ENCODE data around the gene BANP.
A peak's percentile ranks its signal among the peaks of the same experiment; 100 is the strongest.
"Not testable (repeated sequence)": the region's sequence is repeated elsewhere in the genome, so short reads cannot be mapped to it uniquely, and the experiment has no call there.

Gene BANP

DNA sequence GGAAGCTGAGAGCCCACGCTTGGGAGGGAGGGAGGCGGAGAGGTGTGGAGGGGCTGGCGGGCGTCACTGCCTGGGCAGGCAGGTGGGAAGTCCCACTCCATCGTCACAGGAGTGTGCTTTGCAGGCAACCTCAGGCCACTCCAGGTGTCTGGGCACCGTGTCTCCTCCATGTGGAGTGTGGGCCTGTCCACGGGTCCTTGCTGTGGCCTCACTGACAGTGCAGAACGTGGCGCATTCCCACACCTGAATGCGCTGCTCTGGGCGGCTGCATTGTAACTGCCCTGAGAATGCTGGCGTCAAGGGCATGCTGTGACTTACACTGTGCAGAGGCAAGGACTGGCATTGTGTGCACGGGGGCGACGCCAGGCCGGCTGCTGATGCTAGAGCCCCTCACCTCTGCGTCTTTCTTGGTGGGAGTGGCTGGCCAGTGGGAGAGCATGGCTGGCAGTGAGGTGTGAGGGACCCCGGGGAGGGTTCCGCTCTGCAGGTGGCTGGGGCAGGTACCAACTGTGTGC, 66.4 kb downstream of the BANP start:
- DNase-seq = no peak

DNA sequence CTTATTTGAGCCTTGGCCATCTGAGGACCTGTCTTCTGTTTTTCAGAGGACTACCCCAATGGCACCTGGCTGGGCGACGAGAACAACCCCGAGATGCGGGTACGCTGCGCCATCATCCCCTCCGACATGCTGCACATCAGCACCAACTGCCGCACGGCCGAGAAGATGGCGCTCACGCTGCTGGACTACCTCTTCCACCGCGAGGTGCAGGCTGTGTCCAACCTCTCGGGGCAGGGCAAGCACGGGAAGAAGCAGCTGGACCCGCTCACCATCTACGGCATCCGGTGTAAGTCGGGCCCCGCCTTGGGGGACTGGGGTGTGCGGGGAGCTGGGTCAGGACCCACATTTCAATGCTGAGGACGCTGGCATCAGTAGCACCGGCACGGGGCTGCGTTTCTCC, 67.1 kb downstream of the BANP start:
- DNase-seq = not testable (repeated sequence)

DNA sequence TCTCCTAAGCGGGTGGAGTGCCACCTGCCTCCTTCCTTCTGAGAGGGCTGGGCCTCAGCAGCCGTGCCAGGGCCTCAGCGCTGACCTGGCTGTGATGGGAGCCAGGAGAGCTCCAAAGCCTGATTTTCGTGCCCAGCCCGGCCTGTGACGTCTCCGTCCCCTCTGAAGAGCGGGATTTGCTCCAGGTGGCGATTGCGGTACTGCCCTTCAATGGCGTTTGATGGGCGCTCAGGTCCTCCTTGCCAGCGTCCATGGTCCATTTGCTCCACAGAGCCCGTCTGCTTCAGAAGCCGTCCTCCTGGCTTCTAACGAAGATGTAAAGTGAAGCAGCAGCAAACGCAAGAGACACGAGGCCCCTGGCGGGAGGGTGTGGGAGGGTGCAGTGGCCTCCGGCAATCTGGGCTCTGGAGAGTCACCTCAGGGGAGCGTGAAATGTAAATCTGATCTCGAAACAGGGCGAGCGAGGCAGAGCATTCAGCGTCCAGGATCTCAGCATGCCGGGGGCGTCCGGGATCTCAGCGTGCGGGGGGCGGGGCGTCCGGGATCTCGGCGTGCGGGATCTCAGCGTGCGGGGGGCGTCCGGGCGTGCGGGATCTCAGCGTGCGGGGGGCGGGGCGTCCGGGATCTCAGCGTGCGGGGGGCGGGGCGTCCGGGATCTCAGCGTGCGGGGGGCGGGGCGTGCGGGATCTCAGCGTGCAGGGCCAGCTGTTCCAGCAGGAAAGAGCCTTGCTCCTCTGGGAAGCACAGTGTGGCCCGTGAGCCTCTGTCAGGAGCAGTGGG, 68.0 kb downstream of the BANP start:
- DNase-seq = peak; percentile 68

DNA sequence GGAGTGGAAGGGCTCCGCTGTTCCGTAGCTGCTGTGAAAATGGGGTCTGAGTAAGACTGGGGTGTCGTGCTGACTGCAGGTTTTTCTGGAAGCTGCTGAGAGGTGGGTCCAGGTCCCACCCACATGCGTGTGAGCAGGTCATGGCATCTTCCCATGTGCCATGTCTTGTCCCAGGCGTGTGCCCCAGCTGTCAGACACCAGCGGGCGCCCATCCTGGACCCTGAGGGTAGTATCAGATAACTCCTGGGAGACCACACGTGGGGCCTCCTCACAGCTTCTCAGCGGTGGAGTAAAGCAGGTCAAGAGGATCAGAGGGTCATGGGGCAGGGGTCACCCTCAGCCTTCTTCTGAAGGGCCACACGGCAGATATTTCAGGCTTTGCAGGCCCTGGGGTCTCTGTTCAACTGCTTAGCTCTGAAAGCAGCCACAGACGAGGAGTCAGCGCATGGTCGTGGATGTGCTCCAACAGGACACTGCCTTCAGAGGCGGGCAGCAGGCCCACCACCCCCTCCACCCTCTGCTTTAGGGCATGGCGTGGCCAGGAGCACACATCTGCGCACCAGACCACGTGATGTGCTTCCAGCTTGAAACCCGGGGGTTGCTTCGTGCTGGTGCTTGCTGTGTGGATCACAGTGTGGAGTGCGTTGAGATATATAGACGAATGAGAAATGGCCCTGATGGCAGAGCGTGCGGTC, 68.7 kb downstream of the BANP start:
- no peak for DNase-seq

DNA sequence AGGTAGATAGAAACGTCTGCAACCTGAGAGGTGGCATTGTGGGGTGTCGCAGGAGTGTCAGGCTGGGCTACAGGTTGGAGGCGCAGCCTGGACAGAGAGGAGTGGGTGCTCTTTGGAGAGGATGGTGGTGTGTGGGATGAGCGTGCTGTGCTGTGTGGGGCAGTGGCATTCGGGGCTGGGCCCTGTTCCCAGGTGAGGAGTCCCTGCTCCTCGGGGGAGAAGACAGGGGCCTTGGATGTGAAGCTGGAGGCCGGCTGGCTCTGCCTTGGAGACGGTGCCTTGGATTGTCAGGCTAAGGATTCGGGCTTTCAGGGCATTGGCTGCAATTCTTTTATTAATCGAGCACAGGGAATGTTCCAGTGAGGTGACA, 69.3 kb downstream of the BANP start:
- no peak for DNase-seq

DNA sequence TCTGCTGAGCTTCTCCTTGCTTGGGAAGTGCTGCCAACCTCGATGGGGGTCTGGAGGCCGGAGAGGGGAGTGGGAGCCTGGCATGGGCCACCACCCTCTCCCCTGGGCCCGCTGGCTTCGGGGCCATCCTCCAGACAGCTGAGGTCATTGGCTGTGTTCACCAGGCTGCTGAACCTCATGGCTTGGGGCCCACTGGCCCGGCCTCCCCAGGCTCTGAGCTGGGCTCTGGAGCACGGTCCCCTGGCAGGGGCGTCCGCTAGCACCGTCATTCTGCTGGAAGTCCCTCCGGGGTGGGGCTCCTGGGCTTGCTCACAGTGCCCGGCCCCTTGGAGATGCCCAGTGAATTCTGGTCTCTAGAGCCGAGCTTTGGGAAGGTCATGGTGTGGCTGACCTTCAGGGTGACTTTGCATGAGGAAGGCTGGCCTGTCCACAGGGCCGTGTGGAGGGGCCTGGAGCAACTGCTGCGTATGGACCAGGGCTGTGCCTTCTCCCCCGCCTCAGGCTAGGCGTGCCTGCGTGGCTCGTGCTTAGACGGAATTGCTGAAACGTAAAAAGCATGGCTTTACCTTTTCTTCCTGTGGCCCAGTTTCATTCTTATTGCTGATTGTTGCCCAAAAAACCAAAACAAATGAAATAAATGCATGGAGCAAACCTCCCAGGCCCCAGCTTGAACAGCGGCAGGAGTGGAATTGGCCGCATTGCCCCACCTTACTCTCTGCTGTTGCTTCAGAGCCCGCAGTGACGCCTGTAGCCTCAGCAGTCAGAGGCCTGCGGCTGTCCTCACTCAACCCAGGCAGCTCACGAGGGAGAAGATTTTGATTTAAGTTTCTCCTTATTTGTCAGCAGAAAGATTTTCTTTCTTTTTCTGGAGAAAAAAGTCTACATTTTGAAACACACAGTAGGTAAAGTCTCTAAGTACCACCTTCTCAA, 70.1 kb downstream of the BANP start:
- DNase-seq = not testable (repeated sequence)

DNA sequence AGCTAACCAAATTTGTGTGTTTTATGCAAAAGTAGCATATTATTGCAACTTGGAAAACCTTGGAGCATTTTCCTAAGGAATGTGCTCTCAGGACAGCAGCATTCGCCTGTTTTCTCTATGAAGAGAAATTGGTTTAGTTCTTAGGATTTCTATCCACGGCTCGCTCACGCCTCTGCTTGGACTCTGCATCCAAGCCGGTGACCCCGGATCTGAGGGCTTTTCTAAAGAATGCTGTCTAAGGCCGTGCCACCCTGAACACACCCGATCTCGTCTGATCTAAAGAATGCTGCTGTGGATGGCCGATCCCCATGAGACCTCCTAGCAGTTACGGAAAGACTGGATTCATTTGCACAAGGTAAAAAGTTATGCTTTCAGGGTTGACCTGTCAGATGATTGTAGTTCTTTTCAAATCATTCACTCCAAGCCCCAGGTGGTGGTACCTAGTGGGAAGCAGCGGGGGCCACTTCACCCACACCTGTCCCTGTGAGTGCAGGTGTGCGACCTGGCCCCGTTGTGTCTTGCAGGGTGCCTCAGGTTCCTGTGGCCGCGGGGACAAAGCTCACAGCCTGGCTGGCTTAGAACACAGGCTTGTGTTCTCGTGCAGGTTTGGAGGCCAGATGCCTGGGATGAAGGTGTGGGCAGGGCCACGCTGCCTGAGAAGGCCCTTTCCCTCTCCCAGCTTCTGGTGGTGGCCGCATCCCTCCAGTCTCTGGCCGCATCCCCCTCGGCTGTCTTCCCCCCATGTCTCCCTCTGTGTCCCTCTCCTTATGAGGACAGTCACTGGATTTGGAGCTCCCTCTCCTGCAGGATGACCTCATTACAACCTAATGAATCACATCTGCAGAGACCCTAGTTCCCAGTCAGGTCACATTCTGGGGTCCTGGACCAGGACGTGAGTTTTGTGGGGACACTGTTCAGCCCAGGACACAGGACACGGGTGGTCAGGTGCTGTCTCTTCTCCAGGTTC, 71.1 kb downstream of the BANP start:
- peak; percentile 39 for DNase-seq

DNA sequence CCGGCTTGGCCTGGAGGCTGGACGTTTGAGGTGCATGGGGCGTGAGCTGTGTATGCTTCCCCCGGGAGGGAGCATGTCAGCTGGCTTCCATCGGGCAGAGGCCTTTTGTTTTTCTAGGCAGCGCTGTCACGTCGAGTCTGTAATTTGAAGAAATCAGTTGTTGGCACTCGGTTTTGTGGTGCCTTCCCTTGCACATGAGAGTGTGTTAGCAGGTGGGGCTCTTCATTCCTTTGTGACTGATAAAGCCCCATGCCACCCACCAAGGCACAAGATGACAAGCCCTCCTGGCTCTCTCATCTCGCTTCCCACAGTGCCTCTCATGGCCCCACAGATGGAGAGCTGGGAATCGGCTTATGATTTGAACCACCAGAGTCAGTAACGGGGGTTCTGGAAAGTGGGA, 72.1 kb downstream of the BANP start:
- peak; percentile 38 for DNase-seq

DNA sequence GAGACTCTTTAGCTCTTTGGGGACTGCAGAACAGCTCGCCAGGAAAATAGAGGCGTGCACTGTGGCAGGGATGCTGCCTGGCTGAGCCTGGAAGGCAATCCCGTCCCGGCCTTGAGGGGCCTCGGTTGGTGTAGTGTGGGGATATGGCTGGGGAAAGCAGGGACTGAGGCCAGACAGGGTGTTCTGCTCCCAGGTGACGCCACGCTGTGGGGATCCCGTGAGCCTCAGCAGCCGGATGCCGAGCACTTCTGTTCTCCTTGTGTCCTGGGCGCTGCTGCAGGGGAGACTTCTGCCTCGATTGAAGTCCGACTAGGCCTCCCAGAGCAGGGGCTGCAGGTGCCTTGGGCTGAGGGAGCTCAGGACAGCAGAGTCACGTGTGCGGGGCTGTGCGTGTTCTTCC, 72.6 kb downstream of the BANP start:
- DNase-seq = no peak

DNA sequence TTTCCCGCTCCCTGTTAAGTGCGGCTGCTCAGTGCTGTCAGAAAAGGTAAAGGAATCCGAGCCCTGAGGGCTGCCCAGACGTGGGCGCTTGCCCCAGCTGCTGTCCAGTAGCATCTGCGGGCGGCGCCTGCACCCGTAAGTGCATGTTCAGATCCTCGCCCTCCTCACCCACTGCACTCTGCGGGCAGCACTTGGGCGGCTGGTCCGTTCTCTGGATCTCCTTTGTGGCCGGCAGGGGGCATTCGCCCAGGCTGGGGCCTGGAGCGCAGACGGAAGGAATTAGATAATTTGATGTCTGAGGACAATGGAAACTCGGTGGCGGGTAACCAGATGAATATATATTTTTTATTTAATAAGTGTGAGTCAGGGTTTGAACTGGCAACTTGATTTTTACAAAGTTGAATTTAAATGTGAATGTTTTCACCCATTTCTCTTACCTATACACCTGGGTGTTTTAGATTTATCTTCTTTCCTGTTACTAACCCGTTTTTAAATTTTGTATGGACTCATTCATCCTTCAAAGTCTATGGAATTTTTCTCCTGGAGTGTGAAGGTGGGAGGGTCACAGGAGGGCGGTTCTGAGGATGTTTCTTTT, 73.4 kb downstream of the BANP start:
- DNase-seq = peak; percentile 81

DNA sequence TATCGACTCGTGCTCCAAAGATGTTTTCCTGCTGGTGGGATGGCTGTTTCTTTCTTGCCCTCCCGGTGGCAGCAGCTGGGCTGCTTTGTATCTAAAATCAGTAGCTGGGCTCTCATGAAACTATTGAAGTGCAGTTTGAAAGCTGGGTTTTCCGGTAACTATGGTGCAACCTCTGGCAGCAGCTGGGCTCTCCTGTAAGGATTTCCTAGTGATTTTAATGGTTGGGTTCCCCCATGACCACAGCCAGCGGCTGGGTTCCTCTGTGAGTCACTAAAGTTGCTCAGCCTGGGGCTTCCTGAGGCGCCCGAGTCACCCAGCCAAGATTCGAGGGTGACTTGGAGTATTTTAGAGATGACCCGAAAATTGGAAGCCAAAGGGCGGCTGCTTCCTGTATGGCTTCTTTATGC, 73.9 kb downstream of the BANP start:
- DNase-seq = peak; percentile 57

DNA sequence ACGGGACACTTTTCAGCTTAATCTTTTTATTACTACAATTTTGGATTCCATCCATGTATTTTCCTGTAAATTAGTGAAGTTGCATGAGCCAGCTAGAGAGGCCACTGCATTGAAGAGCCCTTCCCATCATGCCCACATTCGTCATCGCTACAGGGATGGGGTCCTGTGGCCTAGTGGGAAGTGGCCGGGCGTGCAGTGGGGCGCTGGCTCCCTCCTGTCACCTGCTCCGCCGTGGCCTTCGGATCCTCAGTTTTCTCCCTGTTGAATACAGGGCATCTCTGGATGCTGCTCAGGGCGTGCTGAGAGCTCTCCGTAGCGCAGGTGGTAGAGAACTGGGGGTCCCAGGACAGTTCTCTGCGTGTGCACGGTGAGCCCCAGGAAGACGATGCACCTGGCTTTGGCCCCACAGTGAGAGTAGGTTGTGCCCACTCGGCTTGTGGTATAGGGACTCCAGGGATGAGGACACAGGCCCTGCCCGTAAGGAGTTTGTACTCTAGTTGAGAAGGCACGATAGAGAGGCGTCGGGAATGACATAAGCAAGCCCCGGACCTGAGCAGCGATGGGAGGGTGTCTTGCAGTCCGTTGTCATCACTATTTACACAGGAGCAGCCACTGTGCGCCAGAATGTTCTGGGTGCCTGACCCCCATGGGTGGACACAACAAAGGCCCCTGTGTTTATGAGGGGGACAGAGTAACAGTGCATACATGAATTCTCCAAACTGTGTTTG, 74.8 kb downstream of the BANP start:
- not testable (repeated sequence) for DNase-seq

DNA sequence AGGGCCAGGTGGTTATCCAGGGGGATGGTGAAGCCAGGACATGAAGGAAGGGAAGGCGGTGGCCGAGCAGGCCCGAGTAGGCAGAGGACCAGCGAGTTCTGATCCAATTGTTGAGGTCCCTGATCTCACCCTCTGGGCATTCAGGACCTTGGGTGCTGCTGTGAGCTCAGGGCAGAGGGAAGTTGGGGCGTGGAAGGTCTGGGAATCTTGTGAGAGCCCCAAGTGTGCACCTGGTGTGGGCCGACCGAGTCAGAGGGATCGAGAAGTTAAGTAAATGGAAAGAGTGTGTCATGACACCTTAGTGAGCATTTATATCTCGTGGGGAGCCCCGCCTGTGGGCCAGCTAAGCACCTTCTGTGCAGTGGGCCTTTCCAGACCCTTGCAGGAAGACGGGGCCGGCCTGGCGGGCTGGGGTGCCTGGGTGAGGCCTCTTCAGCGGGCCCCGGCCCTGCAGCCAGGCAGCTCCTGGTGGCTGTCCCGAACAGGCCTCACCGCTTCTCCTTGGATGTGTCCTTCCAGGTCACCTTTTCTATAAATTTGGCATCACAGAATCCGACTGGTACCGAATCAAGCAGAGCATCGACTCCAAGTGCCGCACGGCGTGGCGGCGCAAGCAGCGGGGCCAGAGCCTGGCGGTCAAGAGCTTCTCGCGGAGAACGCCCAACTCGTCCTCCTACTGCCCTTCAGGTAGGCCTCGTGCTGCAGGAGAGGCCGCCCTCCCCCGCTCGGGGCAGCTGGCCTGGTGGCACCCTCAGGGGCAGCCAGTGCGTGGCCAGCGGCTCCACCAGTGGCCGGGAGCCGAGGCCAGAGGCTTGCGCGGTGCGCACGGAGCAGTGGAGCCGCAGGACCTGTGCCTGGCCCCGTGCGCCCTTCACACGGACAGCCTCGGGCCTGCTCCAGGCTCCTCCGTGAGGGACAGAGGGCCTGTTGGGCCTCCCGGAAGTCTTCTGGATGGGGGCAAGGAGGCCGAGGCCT, 76.0 kb downstream of the BANP start:
- DNase-seq = no peak

DNA sequence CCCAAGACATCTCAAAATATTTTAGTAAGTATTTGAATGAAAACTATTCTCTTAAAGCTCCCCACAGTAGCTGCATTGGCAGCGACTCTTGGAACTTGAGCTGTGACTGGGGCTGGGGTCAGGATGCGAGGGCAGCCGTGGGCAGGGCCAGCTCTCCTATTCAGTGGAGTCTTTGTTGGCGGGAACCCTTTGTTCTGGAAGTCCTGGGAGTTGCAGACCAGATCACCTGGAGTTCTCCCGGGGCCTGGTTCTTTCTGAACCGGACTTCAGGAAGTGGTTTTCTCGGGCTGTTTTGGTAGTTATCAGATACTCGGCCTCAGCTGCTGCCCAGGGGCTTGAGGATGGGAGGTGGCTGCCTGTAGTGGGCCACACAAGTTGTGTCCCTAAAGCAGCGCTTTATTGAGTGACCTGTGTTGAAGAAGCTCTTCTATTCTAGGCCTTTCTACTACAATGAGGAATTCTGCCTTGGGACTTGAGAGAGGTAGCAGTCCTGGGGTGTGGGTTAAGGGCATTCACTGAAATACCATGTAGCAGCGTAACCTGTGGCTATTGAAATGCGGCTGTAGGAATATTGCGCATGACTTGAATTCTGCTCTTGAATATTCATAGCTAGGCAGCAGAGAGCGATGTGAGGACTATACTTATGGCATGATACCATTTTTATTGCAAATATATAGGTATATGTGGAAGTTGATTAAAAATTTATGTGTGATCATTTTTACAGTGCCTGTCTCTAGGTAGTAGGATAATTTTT, 77.1 kb downstream of the BANP start:
- DNase-seq = not testable (repeated sequence)

DNA sequence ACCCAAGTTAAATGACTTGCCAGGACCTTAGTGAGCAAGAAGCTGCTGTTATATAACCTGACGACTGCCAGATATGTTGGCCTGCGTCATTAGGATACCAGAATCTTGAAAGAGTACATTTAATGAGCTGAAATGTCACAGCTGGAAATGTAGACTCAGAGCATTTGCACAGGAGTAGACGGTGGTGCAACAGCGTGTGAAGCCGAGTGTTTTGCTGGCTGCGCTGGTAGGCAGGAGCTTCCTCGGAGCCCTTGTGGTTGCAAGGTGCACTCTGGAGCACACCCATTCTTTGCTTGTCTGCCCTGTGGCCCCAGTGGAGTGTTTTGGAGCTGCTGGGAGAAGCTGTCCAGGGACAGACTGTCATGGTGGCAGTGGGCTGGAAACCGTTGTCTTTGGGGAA, 79.3 kb downstream of the BANP start:
- no peak for DNase-seq

DNA sequence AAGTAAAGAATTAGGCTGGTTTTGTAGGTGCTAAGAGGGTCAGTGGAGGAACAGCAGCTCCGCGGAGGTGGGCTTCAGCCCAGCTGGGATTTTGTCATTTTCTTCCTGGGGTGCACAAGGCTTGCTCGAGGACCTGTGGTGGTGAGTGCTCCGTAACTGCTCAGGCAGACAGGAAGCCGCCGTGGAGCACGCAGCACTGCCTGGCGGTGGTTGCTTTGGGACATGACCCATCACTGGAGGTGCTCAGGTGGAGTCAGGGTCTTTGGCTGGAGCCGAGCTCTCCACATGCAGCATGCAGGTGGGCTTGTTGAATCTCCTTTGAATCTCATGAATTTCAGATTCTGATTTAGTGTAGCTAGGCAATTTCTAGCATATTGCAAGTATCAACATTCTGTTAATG, 79.7 kb downstream of the BANP start:
- not testable (repeated sequence) for DNase-seq

DNA sequence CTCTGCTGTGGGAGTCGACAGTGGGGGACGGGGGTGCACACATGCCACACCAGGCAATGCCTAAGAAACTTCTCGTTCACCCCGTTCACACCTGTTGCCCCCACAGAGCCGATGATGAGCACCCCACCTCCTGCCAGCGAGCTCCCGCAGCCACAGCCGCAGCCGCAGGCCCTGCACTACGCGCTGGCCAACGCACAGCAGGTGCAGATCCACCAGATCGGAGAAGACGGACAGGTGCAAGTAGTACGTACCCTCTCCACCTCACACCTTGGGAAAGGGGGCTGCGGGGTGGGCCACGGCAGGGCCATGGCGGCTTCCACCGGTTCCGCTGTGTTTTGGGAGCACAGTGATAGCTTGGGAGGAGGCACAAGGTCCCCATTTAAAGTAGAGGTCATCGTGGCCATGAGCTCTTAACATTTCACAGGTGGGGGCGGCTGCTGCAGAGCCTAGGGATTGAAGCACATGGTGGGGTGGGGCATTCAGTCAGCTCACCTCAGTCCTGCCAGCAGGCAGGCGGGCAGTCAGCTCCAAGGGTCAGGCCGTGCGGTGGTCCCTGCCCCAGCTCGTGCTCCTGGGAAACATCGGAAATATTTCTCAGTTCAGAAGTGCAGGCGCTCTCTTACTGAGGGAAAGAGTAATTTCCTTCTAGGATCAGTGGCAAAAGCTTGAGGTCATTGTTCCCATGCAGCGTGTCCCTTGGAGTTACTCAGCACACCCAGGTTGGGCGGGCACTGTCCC, 81.9 kb downstream of the BANP start:
- DNase-seq = not testable (repeated sequence)

DNA sequence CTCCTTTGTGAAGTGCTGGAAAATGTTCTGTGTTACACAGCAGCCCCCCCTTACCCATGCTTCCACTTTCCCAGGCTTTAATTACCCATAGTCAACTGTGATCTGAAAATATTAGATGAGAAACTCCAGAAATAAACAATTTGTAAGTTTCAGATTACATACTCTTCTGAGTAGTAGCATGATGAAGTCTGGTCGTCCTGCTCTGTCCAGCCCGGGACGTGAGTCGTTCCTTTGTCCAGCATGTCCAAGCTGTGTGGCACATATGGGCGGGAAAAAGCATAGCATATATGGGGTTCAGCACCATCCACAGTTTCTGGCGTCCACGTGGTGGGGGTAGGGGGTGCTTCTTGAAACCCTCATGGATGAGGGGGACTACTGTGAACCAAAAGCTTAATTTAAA, 83.5 kb downstream of the BANP start:
- DNase-seq = no peak
